ENCODE data around the gene HADHB.
"Not testable (repeated sequence)": the region's sequence is repeated elsewhere in the genome, so short reads cannot be mapped to it uniquely, and the experiment has no call there.

Gene HADHB

DNA sequence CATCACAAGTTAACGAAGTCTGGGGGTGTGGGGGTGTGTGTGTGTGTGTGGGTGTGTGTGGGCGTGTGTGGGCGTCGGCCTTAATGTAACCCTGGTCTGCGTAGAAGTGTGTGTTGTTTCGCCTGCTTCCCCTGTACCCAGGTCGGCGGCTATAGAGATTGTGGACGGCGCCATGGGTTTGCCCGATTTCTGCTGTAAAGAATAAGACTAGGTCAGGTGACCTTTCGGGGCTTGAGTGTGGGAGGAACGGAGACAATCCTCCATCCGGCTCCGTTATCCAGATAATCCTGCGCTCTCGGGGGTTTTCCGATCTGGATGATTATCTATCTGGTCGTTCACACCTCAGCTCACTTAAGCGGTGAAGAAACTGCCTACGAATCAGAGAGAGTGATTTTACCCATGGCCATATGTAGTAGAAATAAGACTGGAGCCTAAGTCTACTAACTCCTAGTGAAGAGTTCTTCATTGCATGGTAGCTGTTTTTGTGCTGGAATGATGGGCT, 543 bp downstream of the HADHB start:
- DNase-seq, result peak; percentile 45 to 63

- peak in 1 of 2 experiments; percentile 18 for DNase-seq
These were observed 1.1 kb downstream of the HADHB start for GRCh38 chr2:26245810-26246209.

DNA sequence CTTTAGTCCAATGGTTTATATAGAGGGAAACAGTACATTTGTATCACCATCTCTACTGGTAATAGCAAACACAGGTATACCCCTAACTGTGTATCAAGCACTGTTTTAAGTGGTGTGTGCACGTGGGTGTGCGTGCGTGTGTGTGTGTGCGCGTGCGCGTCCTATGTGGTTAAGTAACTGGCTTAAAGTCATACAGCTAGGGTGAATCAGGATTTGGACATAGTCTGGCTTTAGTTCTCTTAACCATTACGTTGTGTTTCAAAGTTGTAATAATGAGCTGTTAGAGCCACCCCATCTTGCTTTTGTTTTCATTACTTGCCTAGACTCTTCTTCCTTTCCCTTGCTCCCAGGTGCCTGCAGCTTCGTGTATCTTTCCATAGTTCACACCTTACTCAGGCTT, 2.1 kb downstream of the HADHB start:
- DNase-seq, result no peak

GRCh38 chr2:26249625-26250024, 4.9 kb downstream of the HADHB start:
- no peak for DNase-seq

DNA sequence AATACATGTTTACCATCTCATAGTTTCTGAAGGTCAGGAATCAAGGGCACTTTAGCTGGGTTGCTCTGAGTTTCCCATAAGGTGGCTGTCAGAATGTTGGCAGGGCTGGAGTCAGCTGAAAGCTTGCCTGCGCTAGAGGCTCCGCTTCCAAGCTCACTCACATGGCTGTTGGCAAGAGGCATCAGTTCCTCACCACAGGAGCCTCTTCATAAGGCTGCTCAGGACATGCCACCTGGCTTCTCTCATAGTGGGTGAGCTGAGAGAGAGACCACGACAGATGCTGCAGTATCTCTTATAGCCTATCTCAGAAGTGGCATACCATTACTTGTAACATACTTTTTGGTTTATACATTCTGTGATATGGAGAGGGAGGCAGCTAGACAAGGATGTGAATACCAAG, 7.2 kb downstream of the HADHB start:
- DNase-seq, result no peak

DNA sequence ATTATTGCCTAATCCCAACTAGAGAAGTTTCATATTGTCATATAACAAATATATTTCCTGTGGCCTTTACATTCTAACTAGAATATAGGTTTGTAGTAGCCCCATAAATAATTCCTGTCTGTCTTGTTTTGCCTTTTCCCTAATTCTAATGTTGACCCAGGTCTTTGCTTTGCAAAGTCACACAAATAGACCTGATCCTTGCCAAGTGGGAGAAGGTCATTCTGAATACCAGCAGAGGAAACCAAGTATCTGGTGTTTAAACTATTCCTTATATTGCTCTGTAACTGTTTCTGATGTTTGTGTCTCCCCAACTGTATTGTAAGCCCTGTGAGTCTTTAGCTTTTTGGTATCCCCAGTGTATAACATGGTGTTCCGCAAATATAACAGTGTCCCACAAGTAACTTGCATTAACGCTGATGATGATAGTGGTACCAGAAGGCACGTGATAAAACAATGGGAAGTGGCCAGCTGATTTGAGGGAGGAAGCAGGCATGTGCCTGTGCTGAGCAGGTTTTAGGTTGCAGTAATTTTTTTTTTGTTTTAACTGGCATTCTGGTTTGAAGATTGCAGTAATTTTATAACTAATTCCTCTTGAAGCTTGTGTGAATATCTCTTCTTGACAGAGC, 11.1 kb downstream of the HADHB start:
- no peak for DNase-seq

DNA sequence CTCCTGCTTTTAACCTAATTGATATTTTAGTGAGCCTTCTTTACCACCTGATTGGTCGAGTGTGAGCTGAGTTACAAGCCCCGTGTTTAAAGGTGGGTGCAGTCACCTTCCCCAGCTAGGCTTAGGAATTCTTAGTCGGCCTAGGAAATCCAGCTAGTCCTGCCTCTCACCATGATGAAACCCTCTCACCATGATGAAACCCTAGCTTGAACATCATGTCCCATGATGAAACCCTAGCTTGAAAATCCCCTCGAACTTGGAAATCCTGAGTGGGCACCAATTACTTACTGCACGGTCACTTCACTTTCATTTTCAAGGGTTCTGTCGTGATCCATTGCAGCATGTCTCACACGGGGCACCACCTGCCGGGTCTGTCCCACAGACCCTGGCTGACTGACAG, 14.1 kb downstream of the HADHB start:
- DNase-seq, result not testable (repeated sequence)

DNA sequence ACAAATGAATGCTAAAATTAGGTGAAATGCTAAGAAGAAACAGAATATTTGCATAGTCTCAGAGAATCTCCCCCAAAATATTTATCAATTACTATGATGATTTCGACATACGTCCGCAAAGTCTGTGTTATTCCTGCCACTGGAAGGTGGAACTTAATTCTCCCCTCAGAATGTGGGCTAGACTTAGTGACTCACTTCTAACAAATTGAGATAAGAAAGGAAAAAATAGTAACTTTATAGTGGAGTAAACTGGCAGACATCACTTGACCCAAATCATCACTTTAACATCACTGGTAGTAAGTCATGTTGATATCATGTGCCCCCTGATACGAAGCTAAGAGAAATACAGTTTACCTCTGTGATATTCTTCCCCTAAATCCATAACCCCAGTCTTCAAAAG, 23.5 kb downstream of the HADHB start:
- no peak for DNase-seq

DNA sequence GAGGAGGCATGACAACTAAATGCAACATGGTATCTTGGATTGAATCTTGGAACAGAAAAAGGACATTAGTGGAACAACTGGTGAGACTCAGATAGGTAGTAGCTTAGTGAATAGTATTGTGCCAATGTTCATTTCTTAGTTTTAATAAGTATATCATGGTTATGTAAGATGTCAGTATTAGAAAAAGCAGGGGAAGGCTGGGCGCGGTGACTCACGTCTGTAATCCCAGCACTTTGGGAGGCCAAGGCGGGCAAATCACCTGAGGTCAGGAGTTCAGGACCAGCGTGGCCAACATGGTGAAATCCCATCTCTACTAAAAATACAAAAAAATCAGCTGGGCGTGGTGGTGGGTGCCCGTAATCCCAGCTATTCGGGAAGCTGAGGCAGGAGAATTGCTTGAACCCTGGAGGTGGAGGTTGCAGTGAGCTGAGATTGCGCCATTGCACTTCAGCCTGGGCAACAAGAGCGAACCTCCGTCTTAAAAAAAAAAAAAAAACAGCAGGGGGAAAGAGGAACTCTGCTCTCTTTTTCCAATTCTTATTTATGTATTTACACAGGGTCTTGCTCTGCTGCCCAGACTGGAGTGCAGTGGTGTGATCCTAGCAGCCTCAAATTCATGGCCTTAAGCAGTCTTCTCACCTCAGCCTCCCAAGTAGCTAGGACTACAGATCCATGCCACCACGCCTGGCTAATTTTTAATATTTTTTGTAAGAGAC, 24.1 kb downstream of the HADHB start:
- DNase-seq, result not testable (repeated sequence)

- DNase-seq, result no peak
These were observed 24.9 kb downstream of the HADHB start for GRCh38 chr2:26269571-26270158.

- no peak for DNase-seq
These were observed 25.6 kb downstream of the HADHB start for GRCh38 chr2:26270373-26270772.

- no peak for DNase-seq
These were observed 28.8 kb downstream of the HADHB start for GRCh38 chr2:26273501-26273900.

DNA sequence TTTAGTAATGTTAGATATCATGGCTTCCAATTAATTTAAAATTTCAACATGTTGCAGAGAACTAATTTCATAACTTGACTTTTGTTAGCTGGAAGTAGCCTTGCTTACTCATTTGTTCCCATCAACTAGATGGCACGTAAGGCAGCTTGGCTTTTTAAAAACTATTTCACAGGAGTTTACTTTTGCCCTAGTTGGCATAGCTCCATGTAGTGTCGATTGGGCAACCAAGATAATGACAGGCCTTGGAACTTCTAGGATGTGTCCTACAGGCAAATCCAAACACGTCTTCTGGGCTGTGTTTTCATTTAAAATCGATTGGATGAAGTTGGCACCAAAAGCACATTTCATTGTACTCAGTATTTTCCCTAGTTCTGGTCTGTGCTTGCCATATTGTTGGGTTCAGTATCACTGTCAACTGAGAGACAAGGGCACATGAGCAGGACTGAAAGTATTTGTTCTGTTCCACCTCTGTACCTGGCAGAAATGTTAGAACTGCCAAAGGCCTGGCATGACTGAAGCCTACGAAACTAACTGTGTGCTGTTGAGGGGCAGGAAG, 29.4 kb downstream of the HADHB start:
- DNase-seq, result no peak

DNA sequence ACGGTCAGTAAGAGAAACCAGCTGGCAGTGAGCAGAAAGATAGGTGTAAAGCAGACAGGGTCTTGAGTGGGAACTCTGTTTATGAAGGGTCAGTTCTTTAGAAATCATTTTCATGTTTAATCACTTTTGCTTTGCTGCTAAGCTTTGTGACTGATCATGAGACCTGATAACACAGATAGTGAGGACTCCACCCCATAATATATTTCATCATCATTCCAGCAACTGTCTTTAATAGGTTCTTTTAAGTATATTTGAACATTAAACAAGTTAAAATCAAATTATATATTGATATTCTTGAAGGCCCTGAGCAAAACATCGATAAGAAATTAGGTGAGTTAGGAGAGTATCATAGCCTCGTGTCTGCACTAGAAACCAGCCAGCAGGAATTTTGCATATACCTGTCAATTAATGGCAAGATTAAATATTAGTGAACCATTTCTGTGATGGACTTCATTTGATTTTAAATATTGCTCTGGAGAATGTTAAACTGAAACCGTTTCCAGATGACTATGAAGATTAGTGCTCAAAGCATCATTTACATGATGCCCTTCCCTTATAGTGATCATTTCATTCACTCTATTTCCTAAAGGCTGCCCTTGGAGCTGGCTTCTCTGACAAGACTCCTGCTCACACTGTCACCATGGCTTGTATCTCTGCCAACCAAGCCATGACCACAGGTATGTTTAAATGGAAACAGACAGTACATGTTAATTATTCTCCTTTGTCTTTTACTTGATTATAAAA, 31.9 kb downstream of the HADHB start:
- no peak for DNase-seq

- DNase-seq, result no peak
These were observed 35.1 kb downstream of the HADHB start for GRCh38 chr2:26279886-26280285.

DNA sequence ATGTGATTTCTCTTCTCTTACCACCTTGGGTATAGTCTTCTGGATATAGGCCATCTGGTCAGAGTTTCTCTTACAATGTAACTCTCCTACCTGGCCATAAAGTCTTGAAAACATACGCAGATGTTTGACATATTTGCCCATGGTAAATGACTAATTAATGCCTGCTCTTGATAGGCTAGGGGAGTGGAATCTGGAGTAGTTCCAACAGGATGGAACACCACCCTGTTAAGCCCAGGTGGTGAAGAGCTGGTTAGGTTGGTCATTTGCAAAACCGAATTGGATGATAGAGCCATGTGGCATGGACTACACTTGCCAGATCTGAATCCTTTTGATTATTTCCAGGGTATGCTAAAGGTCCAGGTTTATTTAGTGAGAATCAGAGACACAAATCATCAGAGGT, 36.5 kb downstream of the HADHB start:
- DNase-seq, result no peak

GRCh38 chr2:26283606-26284005, 38.9 kb downstream of the HADHB start:
- DNase-seq, result no peak

GRCh38 chr2:26284132-26284531, 39.4 kb downstream of the HADHB start:
- no peak for DNase-seq

GRCh38 chr2:26285931-26286330, 41.2 kb downstream of the HADHB start:
- DNase-seq, result no peak

DNA sequence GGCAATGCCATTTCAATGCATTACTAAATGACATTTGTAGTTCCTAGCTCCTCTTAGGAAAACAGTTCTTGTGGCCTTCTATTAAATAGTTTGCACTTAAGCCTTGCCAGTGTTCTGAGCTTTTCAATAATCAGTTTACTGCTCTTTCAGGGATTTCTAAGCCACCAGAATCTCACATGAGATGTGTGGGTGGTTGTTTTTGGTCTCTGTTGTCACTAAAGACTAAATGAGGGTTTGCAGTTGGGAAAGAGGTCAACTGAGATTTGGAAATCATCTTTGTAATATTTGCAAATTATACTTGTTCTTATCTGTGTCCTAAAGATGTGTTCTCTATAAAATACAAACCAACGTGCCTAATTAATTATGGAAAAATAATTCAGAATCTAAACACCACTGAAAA, 45.3 kb downstream of the HADHB start:
- no peak for DNase-seq

GRCh38 chr2:26292646-26293045, 47.9 kb downstream of the HADHB start:
- no peak for DNase-seq

DNA sequence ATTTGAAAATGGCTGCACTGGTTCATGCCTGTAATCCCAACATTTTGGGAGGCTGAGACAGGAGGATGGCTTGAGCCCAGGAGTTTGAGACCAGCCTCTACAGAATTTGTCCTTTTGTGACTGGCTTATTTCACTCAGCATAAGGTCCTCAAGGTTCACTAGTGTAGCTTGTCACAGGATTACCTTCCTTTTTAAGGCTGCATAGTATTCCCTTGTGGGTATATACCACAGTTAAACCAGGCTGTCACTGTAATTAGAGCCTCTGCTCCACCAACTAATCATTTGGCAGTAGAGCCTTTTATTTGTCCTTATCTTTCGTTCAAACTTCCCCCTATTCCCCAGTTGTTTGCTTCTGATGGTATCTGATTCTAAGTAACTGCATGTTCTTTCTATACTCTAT, 50.8 kb downstream of the HADHB start:
- no peak for DNase-seq

DNA sequence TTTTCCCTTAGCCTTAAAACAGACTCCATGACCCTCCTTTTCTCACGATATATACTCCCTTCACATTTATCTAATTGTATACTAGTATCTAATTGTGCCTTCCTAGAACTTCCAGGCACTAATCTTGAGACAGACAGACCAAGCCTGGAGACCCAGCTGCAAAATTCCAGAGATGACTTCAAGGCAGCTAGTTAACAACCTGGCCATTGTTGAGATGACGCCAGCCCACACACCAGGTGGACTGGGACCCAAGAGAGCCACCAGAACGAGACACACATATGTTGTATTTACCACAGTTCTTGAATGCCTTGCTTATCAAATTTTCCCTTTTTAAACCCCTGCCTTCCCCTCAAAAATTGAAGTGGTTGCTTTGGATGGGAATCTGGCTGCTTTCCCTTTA, 52.3 kb downstream of the HADHB start:
- no peak for DNase-seq

All from NCI-H526 (cell line).